Stimulated activated naive B cell treated with anti-CD40 and anti-IgM and Interleukin-4, amounts not matched to agents 10 μg/mL and 1 μg/mL and 100 μg/mL, for 72 hours (primary cell): ENCODE results near the gene CLIP4.

ENCODE experiments used
- ATAC-seq, 2 donors: fragments of 150-1000 bp; cut with Tn5 transposase; replicated peaks; 2 replicates each; pipeline ENCODE4 v1.10.0; 2021; ENCODE audit warnings: moderate library complexity in 1 of 2
- DNase-seq: peaks from one replicate; pipeline ENCODE4 v3.0.0; 2021
- H3K27ac Mint-ChIP-seq: one replicate; pipeline ENCODE4 v1.8.0; 2022; ENCODE audit warnings: mild to moderate bottlenecking, mixed read lengths
- H3K27me3 Mint-ChIP-seq, 2 donors: one replicate each; pipeline ENCODE4 v1.8.0; 2022; ENCODE audit warnings: mixed read lengths in 2 of 2
- H3K36me3 Mint-ChIP-seq, 2 donors: one replicate each; pipeline ENCODE4 v1.8.0; 2022; ENCODE audit warnings: mixed read lengths in 2 of 2, mild to moderate bottlenecking in 1 of 2
- H3K4me1 Mint-ChIP-seq, 2 donors: one replicate each; pipeline ENCODE4 v1.8.0; 2022; ENCODE audit warnings: mixed read lengths in 2 of 2, mild to moderate bottlenecking in 1 of 2
- H3K4me3 Mint-ChIP-seq, 2 donors: one replicate each; pipeline ENCODE4 v1.8.0; 2022; ENCODE audit warnings: mild to moderate bottlenecking in 2 of 2, mixed read lengths in 2 of 2, moderate library complexity in 1 of 2
- H3K9me3 Mint-ChIP-seq, 2 donors: one replicate each; pipeline ENCODE4 v1.8.0; 2022; ENCODE audit warnings: mixed read lengths in 2 of 2, mild to moderate bottlenecking in 1 of 2

The CLIP4 gene

GRCh38 chr2:29165362-29166241 is 50.4 kb downstream of the CLIP4 start:
- H3K36me3 Mint-ChIP-seq = peaks cover 5 to 10% of the 10 kb centered on the region in 2 donors

DNA sequence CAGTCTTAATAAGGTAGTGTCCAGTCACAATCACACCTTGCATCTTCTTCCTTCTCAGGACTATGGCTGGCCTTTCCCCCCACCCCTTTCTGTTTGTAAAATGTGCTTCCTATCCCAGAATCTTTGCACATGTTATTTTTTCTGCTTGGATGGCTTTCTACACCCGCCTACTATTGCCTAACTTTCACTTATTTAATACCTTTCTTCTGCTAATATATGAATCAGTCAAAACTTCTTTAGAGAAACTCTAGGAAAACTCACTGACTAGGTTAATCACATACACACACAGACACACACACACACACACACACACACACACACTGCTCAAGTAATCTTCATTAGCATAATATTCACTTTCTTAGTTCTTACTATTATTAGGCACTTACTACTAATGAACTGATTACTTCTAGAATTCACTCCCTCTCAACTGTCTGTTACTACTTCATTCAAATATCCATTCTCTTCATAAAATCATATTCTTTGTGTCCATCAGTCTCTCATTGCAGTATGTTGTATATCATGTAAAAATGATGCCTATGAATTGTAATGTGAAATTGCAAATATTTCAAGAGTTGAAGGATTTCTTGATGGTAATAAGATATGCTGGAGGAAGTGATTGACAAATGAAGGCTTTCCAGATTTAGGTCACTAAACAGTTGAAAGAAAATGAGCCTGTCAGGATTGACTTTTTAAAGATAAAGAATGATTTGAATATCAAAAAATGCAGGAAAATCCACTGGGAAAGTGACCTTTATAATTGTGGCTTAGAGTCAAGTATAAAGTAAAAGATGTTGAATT is 51.2 kb downstream of the CLIP4 start:
- no peak for DNase-seq
- no peak for ATAC-seq
- Mint-ChIP-seq H3K4me1 (peaks cover 0 to 2% of the 10 kb centered on the region in 2 donors), H3K4me3 (no peak overlapping the region), H3K27ac (no peak overlapping the region), H3K9me3 (no peaks in the 10 kb centered on the region), H3K36me3 (peaks cover 5 to 12% of the 10 kb centered on the region in 2 donors), H3K27me3 (no peaks in the 10 kb centered on the region)

More at GRCh38 chr2:29165362-29166241, 50.4 kb downstream of the CLIP4 start:
- DNase-seq = no peak
- ATAC-seq = no peak
- no peak overlapping the region for H3K27ac Mint-ChIP-seq
- no peaks in the 10 kb centered on the region for H3K9me3 Mint-ChIP-seq
- no peaks in the 10 kb centered on the region for H3K27me3 Mint-ChIP-seq
- H3K4me3 Mint-ChIP-seq = no peak overlapping the region
- peaks cover 0 to 2% of the 10 kb centered on the region in 2 donors for H3K4me1 Mint-ChIP-seq

- Mint-ChIP-seq H3K4me3 (no peak overlapping the region), H3K4me1 (no peaks in the 10 kb centered on the region), H3K27ac (no peak overlapping the region), H3K27me3 (no peaks in the 10 kb centered on the region), H3K9me3 (no peaks in the 10 kb centered on the region), H3K36me3 (peaks cover 8 to 19% of the 10 kb centered on the region in 2 donors)
- DNase-seq = no peak
- no peak for ATAC-seq
Measured at GRCh38 chr2:29174937-29175336, 59.7 kb downstream of the CLIP4 start.

DNA sequence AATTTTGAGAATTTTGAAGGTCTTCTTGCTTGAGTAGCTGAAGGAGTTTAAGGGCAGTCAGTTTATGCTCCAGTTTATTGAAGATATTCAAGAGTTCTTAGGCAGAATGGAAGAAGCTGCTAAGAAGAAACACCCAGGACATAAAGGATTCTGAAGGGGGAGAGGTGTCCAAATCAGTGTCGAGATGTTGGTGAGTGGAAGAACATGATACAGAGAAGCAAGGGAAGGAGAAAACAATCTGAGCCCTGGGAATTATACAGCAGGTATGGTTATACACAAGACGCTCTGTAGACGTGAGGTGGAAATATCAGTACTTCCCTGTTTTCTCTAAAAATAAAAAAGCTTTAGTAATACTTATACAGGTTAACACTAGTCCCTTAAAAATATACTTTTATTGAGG is 60.1 kb downstream of the CLIP4 start:
- Mint-ChIP-seq H3K4me1 (no peaks in the 10 kb centered on the region), H3K9me3 (no peaks in the 10 kb centered on the region), H3K4me3 (no peak overlapping the region), H3K36me3 (peaks cover 8 to 19% of the 10 kb centered on the region in 2 donors), H3K27ac (no peak overlapping the region), H3K27me3 (no peaks in the 10 kb centered on the region)
- DNase-seq = no peak
- ATAC-seq = no peak

- no peaks in the 10 kb centered on the region for H3K9me3 Mint-ChIP-seq
- no peak overlapping the region for H3K27ac Mint-ChIP-seq
- ATAC-seq = no peak
- no peak for DNase-seq
- no peak overlapping the region for H3K4me3 Mint-ChIP-seq
- H3K36me3 Mint-ChIP-seq = peaks cover under 1 to 1% of the 10 kb centered on the region in 2 donors
- no peaks in the 10 kb centered on the region for H3K4me1 Mint-ChIP-seq
- no peaks in the 10 kb centered on the region for H3K27me3 Mint-ChIP-seq
Measured at GRCh38 chr2:29182334-29182733, 67.1 kb downstream of the CLIP4 start.

DNA sequence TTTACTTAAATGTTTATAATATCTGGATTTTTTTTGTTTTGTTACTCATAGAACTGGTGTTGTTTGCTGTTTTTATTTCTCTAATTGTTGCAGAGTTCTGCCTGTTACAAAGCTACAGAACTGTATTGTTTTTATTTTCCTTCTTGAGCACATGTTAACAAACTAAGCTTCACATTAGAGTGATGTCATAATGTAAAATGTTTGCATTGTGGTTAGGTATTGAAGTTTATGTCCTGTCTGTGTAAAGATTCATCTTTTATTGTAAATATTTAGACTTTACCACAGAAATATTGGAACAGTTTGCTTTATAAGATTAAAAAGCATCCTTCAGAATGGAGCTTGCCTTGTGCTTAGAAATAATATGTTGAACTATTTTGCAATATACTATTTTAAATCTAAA is 67.7 kb downstream of the CLIP4 start:
- Mint-ChIP-seq H3K27ac (no peak overlapping the region), H3K36me3 (peaks cover 6 to 7% of the 10 kb centered on the region in 2 donors), H3K4me1 (no peaks in the 10 kb centered on the region), H3K4me3 (no peak overlapping the region), H3K27me3 (no peaks in the 10 kb centered on the region), H3K9me3 (peaks cover 2 to 4% of the 10 kb centered on the region in 2 donors)
- ATAC-seq (no peak), DNase-seq (no peak)

- H3K4me3 Mint-ChIP-seq = no peak overlapping the region
- no peak for ATAC-seq
Measured at GRCh38 chr2:29184531-29184930, 69.3 kb downstream of the CLIP4 start.

GRCh38 chr2:29186817-29187216 is 71.6 kb downstream of the CLIP4 start:
- H3K4me1 Mint-ChIP-seq = no peaks in the 10 kb centered on the region
- H3K27ac Mint-ChIP-seq = no peak overlapping the region
- peaks cover 2 to 4% of the 10 kb centered on the region in 2 donors for H3K9me3 Mint-ChIP-seq
- H3K27me3 Mint-ChIP-seq = no peaks in the 10 kb centered on the region
- no peak overlapping the region for H3K4me3 Mint-ChIP-seq
- no peak for DNase-seq
- no peak for ATAC-seq
- peaks cover 9 to 10% of the 10 kb centered on the region in 2 donors for H3K36me3 Mint-ChIP-seq

More at GRCh38 chr2:29184531-29184930, 69.3 kb downstream of the CLIP4 start:
- no peak overlapping the region for H3K27ac Mint-ChIP-seq
- no peaks in the 10 kb centered on the region for H3K4me1 Mint-ChIP-seq
- H3K9me3 Mint-ChIP-seq = peaks cover 2 to 4% of the 10 kb centered on the region in 2 donors
- DNase-seq = no peak
- H3K36me3 Mint-ChIP-seq = peaks cover 9 to 10% of the 10 kb centered on the region in 2 donors
- H3K27me3 Mint-ChIP-seq = no peaks in the 10 kb centered on the region

DNA sequence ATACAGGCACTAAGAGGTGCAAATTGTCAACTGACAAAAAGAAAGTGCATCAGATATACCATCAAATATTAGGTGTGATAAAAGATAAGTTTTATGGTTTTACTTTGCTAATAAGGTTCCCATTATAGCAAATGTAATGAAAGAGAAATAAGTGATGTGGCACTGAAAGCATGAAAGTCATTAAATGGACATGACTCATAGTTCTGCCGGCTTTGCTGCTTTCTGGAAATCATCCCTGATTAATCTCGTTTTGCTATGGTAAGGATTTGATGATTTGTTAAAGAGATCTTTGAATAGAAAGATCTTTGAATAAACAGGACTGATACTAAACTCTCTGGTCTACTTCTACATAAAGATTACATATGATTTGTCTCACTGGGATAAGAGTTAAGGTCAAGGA is 72.7 kb downstream of the CLIP4 start:
- H3K9me3 Mint-ChIP-seq = peaks cover 2 to 4% of the 10 kb centered on the region in 2 donors
- H3K27me3 Mint-ChIP-seq = no peaks in the 10 kb centered on the region
- no peaks in the 10 kb centered on the region for H3K4me1 Mint-ChIP-seq
- H3K36me3 Mint-ChIP-seq = peaks cover 9 to 10% of the 10 kb centered on the region in 2 donors
- H3K27ac Mint-ChIP-seq = no peak overlapping the region
- ATAC-seq (no peak), DNase-seq (no peak)
- H3K4me3 Mint-ChIP-seq = no peak overlapping the region

DNA sequence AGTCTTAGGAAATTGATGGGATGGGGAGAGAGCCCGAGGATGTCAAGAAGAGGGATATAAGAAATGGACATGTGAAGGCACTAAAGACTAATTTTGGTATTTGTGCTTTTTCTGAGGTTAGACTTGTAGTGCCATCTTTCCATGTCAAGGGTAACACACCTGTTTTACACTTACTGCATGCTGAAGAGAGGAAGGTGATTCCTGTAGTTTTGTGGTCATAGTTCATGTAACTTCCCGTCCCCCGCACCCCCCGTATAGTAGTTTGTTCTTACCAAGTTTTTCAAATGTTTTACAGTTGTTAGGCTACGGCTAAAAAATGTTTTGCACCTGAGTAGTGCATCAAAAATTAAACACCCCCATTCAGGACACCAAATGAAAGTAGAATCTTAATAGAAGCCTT is 73.8 kb downstream of the CLIP4 start:
- H3K27ac Mint-ChIP-seq = no peak overlapping the region
- no peak for DNase-seq
- no peak overlapping the region for H3K4me3 Mint-ChIP-seq
- peaks cover 9 to 10% of the 10 kb centered on the region in 2 donors for H3K36me3 Mint-ChIP-seq
- H3K9me3 Mint-ChIP-seq = peaks cover 2 to 4% of the 10 kb centered on the region in 2 donors
- H3K4me1 Mint-ChIP-seq = no peaks in the 10 kb centered on the region
- ATAC-seq = no peak
- no peaks in the 10 kb centered on the region for H3K27me3 Mint-ChIP-seq

DNA sequence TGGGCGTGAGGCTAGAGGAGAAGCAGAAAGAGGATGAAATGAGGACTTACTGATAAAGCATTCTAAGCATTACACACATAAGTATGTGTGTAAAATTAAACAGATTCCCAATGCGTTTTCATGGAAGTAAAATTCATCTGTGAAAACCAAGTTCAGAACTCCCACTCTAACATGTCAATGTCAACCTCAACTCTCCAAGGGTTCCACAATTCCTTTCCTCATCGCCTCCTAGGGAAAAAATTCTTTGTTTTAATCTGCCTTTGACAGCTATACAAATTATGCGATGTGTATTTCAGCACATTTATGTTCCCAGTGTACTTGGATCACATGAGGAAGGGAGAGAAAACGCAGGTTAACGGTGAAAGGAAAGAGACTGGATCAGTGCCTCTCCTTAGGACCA is 76.6 kb downstream of the CLIP4 start:
- Mint-ChIP-seq H3K4me1 (no peaks in the 10 kb centered on the region), H3K36me3 (peaks cover 9 to 10% of the 10 kb centered on the region in 2 donors), H3K27ac (no peak overlapping the region), H3K9me3 (peaks cover 2 to 4% of the 10 kb centered on the region in 2 donors), H3K4me3 (no peak overlapping the region), H3K27me3 (no peaks in the 10 kb centered on the region)
- no peak for ATAC-seq
- DNase-seq = no peak

DNA sequence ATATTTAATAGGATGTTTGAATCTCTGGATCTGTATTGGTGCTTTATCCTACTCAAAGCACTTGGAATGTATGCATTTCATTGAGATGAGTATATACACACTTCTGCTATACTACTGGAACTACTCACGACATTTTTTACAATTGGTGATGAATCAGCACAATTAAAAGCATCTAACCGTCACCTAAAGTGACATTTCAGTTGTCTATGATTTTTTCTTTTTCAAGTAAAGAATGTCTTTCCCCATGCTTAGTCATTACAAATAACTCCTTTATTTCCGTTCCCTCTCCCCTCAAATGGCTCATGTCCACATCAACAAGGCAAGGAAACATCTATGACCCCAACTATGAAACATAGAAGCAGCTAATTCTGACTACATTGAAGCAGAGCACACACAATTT is 77.3 kb downstream of the CLIP4 start:
- no peak for ATAC-seq
- H3K4me3 Mint-ChIP-seq = no peak overlapping the region

DNA sequence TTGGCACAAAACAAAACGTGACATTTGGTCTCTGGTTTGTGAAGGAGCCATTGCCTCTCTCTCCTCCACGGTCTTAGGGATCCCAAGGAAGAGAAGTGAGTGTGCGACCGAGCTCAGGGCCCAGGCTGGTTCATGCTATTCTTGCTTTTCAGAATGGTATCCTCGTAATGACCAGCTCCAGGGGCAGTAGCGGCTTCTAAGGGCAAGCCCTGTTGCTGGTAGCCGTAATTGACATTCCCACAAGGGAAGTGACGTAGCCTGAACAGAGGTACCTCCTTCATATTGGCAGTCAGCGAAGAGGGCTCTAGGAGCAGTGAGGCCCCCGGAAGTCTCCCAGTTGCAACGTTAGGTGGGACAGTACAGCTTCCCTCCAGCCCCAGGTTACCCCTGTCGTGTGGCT is 77.9 kb downstream of the CLIP4 start:
- Mint-ChIP-seq H3K4me3 (no peak overlapping the region), H3K4me1 (no peaks in the 10 kb centered on the region), H3K36me3 (peaks cover 1 to 2% of the 10 kb centered on the region in 2 donors), H3K27ac (no peak overlapping the region), H3K27me3 (no peaks in the 10 kb centered on the region), H3K9me3 (no peaks in the 10 kb centered on the region)
- DNase-seq (no peak), ATAC-seq (no peak)

More for the DNA sequence above, 77.3 kb downstream of the CLIP4 start:
- peaks cover 7% of the 10 kb centered on the region in 2 donors for H3K36me3 Mint-ChIP-seq
- peaks cover 2 to 3% of the 10 kb centered on the region in 2 donors for H3K9me3 Mint-ChIP-seq
- no peak overlapping the region for H3K27ac Mint-ChIP-seq
- DNase-seq = no peak
- H3K27me3 Mint-ChIP-seq = no peaks in the 10 kb centered on the region
- H3K4me1 Mint-ChIP-seq = no peaks in the 10 kb centered on the region

- DNase-seq = no peak
- no peak overlapping the region for H3K27ac Mint-ChIP-seq
- no peaks in the 10 kb centered on the region for H3K27me3 Mint-ChIP-seq
- no peak overlapping the region for H3K4me3 Mint-ChIP-seq
- no peaks in the 10 kb centered on the region for H3K9me3 Mint-ChIP-seq
- no peaks in the 10 kb centered on the region for H3K36me3 Mint-ChIP-seq
- H3K4me1 Mint-ChIP-seq = no peaks in the 10 kb centered on the region
- ATAC-seq = no peak
Measured at GRCh38 chr2:29193681-29194080, 78.5 kb downstream of the CLIP4 start.
